HUDEP-2 (cell line): ENCODE data around the gene KLK6.
A peak's percentile ranks its signal among the peaks of the same experiment; 100 is the strongest.
"Not testable (repeated sequence)": the region's sequence is repeated elsewhere in the genome, so short reads cannot be mapped to it uniquely, and the experiment has no call there.

Source experiments
- DNase-seq, 76 experiments: peaks; one replicate each; lab custom pipeline; 2025; ENCODE audit not compliant: unreplicated experiment in 76 of 76; lab: John Stamatoyannopoulos, UW

KLK6 gene

DNA sequence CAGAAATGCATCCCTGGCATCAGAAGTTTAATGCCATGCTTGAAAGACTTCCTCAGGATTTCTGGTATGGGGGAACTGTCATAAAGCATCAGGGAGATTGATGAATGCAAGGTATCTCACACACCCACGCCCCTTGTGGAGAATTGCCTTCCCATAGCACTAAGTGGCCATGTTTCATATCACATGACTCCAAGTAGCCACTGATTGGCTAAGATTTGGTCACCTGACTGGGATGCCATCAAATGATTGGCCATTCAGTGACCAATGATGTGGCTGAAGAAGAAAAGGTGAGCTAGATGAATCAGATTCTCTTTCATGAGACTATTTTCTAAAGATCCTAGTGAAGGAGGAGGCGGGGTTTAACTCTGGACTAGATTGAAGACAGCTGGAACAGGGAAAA, 24.7 kb upstream of the KLK6 start:
- DNase-seq = peak in 4 of 76 experiments; percentile 5 to 12 (median 6)

DNA sequence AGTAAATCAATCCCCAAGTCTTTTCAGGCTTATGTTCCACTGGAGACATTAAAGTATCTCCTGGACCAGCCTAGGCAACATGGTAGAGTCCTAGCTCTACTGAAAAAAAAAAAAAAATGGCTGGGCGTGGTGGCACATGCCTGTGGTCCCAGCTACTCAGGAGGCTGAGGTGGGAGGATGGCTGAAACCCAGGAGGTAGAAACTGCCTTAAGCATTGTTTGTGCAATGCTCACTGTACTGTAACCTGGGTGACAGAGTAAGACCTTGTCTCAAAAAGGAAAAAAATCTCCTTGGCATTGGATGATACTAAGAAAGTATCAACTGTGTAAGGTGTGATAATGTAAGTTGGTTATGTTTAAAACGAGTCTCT, 23.3 kb upstream of the KLK6 start:
- no peak for DNase-seq

DNA sequence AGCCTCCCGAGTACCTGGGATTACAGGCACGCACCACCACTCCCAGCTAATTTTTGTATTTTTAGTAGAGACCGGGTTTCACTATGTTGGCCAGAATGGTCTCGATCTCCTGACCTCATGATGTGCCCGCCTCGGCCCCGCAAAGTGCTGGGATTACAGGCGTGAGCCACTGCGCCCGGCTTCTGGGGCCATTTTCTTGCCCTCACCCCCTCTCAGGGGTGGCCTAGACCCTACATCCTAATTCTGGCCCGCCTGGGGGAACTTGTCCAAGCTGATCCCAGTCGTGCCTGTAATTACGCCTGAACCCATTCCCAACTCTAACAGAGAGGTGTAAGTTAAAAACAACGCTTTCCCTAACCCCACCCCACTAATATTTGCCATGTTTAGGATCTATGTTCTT, 15.0 kb upstream of the KLK6 start:
- DNase-seq = not testable (repeated sequence)

DNA sequence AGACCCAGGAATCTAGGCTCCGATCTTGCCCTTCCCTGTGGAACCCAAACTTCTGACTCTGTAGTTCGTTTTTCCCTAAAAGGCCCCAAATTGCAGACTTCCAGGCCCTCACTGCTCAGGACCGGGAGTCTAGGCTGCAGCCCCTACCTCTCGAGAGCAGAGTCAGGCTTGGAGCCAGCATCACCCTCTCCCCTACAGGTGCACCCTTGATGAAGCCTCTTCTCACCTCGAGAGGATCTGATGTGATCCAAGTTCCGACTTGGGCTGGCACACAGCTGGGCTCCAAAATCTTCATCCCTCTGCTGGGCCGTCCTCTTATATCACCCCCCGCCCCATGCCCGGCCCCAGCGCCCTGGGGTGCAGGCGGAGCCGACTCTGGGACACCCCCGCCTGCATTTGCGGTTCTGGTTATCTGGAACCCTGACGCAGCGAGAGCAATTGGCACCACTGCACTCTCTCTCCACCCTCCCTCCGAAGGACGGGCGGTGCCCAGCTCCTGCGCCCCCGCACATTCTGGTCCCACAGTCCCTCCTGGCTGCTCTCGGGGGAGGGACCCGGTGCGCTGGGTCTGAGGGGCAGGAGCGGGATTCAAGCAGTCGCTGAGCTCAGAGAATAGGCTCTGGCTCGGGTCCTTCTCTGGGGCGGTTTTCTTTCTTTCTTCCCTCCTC, 14.4 kb upstream of the KLK6 start, which contains the start of gene KLK7:
TSS of gene KLK7 (minus strand) at position 293 of the 668 bp plus-strand sequence. CDS start 1,518 bp downstream, outside the sequence.
- DNase-seq = peak in 59 of 76 experiments; percentile 14 to 85 (median 46)

DNA sequence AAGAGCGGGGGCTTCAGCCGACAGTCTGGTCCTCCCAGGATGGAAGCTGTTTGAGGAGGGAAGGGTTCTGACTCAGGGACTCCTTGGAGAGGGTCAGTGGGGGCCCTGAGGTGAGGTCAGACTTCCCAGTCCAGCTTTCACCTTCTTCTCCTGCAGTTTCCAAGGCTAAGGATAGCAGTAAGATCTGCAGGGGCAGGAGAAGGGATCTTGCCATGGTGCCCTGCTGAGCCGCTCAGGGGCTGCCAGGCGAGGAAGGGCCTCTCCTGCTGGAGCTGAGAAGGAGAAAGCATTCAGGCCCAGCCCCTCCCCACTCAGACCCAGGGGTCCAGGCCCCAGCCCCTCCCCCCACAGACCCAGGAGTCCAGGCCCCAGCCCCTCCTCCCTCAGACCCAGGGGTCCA, 12.8 kb upstream of the KLK6 start:
- DNase-seq = no peak

DNA sequence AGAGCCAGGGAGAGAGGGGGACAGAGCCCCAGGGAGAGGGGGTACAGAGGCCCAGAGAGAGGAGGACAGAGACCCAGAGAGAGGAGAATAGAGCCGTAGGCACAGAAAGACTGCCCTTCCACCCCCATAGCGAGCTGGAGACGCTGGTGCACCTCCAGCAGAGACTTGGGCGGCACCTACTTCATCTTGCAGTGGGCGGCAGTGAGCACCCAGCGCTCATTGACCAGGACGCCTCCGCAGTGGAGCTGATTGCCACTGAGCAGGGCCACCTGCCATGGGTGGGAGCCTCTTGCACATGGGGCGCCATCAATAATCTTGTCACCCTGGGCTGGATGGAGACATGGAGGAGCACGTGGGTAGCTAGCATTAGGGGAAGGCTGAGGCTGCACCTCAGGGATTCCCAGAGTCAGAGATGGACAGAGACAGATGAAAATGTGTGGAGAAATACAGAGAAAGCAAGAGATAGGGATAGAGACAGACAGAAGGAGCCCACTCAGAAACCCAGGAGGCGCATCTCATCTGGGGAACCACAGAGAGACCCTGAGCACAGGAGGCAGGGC, 12.3 kb upstream of the KLK6 start:
- peak in 1 of 76 experiments; percentile 28 for DNase-seq

DNA sequence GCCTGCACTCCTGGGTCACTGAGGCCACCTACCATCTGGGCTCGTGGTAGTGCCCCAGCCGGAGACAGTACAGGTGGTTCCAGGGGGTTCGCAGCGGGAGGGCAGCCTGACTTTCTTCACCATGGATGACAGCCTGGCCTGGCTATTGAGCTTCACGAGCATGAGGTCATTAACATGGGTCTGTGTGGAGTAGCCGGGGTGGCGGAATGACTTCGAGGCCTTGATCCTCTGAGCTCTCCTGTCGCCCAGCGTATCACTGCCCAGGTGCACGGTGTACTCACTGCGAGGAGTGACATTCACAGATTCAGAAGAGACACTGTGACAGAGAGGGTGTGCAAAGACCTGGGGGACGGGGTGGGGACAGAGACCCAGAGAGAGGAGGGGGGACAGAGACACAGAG, 10.8 kb upstream of the KLK6 start:
- DNase-seq = no peak

DNA sequence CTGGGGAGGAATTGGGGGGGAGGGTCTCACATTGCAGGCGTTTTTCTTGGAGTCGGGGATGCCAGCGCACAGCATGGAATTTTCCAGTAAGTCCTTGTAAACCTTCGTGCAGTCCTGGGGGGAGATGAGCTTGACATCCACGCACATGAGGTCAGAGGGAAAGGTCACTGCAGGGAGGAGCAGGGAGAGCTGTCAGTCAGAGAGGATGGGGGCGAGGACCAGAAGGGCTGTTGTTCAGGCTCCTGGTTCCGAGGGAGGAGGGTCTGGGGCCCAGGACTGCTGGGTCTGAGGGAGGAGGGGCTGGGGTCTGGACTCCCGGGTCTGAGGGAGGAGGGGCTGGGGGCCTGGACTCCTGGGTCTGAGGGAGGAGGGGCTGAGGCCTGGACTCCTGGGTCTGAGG, 10.4 kb upstream of the KLK6 start:
- no peak for DNase-seq

DNA sequence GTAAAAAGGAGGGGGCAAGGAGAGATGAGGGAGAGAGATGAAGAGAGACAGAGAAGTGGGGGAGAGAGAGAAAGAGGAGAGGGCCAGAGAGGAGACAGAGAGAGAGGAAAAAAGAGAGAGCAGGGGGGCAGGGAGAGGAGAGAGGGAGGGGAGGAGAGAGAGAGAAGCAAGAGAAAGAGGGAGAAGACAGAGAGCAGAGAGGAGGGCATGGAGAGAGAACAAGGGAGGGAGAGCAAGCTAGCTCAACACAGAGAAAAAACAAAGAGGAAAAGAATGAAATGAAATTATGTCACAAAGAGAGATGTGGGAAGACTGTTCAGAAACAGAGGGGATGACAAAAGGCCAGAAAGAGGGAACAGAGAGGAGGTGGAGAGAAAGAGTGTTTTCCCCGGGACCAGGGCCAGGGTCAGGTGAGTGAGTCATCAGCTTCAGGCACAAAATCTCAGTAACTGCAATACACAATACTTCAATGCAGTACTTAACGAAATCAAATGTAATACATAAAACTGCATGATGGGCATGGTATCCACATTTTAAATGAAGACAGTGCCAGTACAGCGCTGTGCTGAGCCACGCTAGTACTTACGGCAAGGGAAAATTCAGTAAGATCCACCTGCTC, 9.5 kb upstream of the KLK6 start:
- DNase-seq = no peak

DNA sequence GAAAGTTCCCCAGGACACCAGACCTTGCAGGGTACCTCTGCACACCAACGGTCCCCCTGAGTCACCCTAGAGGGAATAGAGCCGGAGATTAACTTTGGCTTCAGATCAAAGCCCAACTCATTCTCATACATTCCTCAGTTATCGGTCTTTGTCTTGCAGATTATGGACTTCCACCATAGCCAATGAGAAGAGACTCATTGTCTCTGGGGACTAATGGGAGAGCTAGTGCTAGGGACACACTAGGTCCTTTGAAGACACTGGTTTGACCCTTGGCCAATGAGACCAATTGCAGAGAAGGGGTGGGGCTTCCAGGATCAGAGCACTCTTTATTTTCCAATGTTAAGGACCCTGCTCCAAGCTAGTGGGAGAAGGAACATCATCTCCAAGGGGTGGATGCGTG, 8.2 kb upstream of the KLK6 start:
- no peak for DNase-seq

DNA sequence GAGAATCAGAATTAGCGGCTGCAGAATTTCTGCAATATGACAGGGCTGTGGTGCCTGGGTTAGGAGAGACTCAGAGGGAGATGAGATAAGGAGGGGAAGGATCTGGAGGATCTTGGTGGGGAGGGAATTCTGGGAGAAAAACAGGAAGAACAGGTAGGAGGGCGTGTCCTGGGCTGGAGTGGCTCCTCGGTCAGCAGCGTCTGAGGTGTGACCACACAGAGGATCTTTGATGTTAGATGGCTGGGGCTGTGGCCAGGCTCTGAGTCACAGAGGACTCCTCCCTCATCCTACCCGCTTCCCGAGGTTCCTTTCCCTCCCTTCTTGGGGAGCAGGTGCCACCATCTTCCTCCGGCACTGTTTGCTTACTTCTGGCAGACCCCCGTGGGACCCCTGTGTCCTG, 6.4 kb upstream of the KLK6 start:
- no peak for DNase-seq

DNA sequence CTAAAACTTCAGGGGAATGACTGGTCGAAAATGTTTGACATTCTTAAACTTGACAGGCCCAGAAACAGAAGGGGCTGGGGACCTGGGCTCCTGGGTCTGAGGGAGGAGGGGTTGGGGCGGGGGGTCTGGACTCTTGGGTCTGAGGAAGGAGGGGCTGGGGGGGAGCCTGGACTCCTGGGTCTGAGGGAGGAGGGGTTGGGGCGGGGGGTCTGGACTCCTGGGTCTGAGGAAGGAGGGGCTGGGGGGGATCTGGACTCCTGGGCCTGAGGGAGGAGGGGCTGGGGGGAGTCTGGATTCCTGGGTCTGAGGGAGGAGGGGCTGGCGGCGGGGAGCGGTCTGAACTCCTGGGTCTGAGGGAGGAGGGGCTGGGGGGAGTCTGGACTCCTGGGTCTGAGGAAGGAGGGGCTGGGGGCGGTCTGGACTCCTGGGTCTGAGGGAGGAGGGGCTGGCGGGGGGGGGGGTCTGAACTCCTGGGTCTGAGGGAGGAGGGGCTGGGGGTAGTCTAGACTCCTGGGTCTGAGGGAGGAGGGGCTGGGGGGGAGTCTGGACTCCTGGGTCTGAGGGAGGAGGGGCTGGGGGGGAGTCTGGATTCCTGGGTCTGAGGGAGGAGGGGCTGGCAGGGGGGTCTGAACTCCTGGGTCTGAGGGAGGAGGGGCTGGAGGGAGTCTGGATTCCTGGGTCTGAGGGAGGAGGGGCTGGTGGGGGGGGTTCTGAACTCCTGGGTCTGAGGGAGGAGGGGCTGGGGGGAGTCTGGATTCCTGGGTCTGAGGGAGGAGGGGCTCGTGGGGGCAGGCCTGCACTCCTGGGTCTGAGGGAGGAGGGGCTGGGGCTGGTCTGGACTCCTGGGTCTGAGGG, 5.5 kb upstream of the KLK6 start:
- no peak for DNase-seq

DNA sequence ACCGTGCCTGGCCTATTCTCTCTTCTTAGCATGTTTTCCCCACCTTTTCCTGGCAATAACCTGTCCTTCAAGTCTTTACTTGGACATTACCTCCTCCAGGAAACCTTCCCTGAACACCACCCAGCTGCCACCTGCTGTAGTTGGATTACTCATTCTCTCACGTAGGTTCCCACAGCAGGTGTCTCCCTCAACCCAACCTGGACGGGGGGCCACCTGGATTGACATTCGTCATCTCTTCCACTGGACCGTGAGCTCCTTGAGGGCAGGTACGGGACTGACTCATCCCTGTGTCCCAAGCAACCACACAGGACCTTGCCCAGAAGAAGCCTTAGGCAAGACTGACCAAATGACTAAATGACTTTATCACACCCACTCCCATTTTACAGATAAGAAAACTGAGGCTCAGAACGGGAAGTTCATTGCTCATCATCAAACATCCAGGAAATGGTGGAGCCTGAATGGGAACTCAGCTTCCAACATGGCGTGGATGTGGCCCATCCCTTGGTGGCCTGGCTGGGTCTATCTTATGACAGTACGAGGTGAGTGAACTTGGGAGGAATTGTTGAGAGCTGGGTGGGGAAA, 3.5 kb upstream of the KLK6 start:
- DNase-seq = no peak

DNA sequence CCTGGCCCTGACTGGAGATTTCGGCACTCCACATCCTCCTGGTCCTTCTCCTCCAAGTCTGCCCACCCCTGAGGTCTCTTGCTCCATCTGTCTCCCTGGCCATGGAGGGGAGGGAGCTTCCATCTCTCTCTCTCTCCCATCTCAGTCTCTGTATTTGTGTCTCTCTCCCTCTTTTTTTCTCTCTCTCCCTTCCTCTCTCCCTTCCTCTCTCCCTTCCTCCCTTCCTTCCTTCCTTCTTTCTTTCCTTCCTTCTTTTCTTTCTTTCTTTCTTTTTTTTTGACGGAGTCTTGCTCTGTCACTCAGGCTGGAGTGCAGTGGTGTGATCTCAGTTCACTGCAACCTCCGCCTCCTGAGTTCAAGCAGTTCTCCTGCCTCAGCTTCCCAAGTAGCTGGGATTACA, 419 bp upstream of the KLK6 start:
- not testable (repeated sequence) for DNase-seq

DNA sequence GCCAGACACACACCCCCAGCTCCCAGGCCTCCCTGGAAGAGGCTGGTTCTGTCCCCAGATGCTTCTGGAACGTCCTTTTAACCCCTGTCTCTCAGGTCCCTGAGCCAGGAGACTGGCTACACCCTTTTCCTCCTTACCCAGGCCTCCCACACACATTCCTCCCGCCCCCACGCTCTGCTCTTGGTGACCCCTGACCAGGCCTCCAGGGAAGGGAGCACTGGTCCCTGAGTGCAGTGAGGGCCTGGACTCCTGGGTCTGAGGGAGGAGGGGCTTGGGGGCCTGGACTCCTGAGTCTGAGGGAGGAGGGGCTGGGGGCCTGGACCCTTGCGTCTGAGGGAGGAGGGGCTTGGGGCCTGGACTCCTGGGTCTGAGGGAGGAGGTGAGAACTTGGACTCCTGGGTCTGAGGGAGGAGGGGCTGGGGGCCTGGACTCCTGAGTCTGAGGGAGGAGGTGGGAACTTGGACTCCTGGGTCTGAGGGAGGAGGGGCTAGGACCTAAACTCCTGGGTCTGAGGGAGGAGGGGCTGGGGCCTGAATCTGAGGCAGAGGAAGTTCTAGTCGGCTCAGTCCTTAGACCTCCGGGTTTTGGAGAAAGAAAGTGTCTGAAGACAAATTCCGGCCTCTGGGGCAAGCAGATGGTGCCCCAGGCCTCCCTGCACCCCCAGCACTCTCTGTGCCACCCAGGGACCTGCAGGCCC, 527 bp downstream of the KLK6 start:
- DNase-seq = no peak

DNA sequence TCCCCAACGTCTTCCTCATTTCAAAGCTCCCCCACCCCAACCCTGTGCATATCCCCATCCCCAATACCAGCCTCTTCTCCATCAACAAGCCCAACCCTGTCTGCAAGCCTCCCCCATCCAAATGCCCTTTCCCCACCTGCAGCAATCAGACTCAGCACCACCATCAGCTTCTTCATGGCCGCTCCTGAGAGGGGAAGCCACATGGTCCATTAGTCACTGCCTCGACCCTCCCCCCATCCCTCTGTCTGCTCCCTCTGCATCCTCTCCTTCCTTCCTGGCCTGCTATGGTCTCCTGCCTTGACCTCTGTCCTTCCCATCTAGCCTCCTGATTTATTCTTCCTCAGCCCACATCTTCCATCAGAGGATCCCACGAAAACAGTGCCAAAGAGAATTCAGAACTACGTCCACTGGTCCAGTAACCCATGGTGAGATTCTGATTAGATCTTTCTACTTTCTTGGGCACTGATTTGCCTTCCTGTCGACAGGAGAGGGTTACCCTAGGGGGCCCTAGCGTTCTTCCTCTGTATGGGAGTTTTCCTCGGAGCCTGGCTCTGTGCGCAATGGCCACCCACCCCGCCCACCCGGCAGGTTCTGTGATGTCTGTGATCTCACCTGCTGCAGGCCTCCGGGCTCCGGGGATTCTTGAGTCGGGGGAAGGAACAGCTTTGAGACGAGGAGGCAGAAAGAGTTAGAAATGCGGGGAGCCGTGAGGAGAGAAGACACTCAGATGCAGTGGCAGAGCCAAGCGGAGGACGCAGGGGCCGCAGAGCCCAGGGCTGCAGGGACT, 1.3 kb downstream of the KLK6 start:
- no peak for DNase-seq

DNA sequence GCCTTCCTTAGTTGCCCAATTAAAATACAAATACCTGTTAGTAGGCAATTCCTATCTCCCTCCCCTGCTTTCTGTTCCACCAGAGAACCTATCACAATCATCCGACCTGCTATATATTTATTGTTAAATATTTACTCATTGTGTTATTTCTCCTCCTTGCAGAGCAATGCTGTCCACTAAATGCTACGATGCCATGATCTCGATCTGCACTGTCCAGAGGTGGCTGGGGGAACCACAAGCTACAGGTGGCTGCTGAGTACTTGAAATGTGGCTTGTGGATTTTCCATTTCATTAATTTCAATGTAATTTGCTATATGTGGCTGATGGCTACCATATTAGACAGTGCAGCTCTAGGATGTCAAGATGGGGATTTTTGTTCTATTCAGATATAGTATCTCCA, 5.1 kb downstream of the KLK6 start:
- DNase-seq = no peak

DNA sequence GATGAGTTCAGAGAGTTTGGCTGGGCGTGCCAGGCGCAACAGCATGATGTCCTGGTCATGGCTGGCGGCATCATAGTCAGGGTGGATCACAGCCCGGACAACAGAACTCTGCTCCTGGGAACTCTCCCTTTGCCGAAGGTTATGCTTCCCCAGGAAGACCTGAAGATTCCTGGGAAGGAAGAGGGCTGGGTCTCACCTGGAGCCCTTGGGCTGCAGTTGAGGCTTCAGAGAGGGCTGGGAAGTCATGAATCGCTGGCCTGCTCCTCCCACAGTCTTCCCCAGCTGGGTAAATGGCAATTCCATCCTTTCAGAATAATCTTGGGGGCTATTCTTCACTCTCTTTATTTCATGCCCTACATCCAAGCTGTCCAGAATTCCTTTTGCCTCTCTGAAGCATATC, 6.0 kb downstream of the KLK6 start:
- DNase-seq = no peak

DNA sequence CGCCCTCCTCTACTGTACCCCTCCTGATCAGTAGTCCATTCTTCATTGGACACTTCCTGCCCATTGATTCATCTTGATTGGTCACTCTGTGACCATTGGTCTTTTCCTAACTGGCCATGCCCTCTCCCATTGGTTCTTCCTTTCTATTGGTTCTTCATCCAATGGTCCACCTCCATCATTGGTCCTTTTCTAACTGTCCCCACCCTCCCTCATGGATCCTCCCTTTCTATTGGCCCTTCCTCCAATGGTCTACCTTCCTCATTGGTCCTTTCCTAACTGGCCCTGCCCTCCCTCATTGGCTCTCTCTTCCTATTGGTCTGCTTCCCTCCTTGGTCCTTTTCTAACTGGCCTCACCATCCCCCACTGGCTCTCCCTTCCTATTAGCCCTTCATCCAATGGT, 7.1 kb downstream of the KLK6 start:
- DNase-seq = no peak
